Measurements from ENCODE around the gene ST14.
"Not testable (repeated sequence)": the region's sequence is repeated elsewhere in the genome, so short reads cannot be mapped to it uniquely, and the experiment has no call there.

Gene ST14

DNA sequence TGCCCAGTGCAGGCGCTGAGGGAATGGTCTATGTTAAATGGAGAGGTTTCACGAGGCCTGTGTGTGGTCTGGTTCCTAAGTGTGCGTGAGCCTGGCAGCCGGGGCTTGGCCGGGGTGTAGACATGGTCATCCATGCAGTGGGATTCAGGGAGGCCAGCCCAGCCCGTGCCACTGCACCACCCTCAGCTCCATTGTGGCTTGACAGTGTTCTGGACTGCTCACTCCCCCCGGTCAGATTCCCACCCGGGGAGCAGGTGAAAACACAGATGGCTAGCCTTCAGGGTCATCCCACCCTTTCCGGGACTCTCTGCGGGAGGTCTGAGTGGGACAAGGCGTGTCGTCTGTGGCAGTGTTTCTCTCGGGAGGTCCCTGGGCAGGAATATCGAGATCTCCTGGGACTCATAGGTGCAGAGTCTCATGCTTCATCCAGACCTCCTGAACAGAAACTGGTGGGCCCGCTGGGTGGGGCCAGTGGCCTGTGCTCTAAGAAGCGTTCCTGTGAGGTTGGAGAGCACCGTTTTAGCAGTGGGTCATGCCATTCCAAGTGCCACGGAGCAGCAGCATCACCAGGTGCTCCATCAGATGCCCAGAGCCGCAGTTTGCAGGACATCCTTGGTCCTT lies 52.3 kb downstream of the ST14 start:
- DNase-seq, result no peak

DNA sequence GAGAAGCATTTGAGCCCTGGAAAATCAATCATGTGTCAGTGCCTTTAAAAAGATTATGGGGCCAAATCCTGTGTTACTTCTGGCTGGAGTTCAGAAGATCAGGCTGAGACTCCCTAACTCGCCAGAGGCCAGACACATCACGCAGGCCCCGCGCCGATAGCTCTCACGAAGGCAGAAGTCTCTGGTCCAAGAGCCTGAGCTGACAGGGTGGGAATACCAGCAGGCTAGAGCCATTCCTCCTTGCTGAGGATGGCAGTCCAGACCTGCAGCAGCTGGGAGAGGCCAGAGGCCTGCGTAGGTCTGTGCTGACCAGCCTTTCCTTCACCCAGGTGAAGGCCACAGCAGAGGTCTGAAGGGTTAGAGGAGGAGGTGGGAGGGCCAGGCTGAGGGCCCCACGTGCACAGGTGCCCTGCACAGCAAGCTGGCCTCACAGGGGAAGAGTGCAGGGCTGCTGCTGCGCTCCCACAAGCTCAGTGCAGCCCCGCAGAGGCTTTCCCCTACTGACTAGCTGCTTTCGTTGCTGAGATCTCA lies 52.9 kb downstream of the ST14 start:
- DNase-seq, result no peak

- peak; percentile 77 for DNase-seq
Observed at GRCh38 chr11:130213143-130213978, 53.8 kb downstream of the ST14 start.

- no peak for DNase-seq
Observed at GRCh38 chr11:130213979-130214281, 54.3 kb downstream of the ST14 start.

DNA sequence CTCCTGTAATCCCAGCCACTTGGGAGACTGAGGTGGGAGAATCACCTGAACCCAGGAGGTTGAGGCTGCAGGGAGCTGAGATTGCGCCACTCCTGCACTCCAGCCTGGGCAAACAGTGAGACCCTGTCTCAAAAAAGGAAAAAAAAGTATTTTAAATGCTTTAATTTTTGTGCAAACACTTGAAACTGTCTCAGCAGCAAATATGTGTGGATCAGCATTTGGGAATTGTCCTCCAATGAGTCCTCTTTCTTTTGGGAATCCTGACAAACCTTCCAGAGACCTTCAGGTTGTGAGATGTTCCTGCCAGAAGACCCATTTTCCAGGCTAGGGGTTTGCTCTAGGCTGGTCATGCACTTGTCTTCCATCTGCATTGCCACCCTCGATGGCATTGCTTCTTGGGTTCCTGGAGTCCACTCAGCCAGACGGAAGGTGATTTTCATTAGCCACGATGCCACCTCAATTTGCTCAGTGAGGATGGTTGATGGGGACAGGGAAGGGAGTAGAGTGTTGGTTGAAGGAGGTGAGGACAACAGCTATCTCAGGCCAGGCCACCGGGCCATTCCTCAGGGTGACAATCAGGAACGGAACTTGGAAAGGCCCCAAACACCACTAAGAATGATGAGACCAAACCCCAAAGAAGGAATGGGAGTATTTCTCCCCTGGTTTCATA lies 55.4 kb downstream of the ST14 start:
- no peak for DNase-seq

DNA sequence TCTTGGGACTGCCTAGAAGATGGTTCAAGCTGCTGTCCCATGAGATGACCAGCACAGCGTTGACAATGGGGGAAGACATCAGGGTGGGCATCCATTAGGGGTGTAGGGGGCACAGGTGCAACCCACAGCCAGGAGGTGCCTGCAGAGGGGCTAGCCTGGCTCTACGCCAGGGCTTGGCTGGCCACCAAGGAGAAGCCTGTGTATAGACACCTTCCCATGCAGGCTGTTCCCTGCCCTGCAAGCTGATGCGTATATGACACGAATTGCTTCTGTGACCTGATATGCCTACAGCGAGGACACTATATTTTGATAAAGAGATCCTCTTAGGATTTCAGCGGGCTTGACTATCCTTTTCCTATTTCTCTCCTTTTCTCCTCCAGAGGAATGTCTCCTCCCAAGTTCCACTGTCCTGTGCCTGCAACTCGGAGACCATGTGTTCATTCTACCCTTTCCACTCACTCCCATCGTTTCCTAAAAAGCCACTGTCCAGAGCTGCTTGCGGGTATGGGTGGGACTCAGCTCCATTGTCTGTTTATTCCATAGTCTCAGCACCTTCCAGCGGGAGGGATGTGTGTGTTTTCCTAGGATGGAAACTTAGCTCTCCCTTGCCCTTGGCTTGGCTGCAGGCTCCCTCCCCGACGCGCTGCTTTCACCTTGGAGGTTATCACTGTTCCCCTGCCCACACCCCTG lies 56.1 kb downstream of the ST14 start:
- DNase-seq, result no peak

DNA sequence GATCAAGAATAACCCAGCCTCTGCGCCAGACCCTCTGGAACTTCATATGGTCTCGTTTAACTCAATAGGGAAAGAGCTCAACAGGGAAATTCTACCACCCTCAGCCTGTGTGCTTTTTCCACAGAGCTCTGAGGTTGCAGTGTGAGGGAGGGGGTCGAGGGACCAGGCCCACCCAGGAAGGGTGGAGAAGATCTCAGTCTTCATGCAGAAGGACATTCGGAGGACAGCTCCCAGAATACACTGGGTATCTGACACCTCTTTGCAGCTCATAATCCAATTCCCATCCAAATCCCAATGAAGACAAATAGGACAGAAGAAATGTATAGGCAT lies 56.6 kb downstream of the ST14 start:
- no peak for DNase-seq

GRCh38 chr11:130216591-130217132 lies 57.1 kb downstream of the ST14 start:
- DNase-seq, result no peak

GRCh38 chr11:130217133-130218031 lies 57.8 kb downstream of the ST14 start:
- DNase-seq, result no peak

DNA sequence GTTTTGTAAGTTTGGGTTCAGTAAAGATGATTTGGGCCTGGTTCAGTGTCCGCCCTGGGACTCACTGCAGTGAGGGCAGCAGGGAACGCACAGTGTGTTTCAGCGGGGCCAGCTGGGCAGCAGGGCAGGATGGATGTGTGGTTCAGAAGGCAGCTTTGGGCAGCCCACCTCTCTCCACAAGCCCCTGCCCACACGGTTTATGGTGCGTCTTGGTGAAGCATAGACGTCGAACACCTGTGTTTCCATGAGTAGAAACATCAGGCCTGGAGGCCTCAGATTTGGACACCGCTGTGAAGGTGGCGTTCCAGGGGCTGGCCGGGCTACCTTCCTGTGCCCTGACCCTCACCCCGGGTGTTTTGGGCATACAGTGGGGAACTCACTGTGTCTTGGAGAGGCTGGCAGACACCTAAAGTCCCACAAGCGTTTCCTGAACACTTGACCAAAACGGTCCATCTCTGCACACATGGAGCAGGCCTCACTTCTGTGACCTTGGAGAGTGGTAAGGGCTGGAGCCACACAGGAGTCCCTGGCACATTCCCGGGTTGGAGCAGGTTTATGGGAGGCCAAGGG lies 59.0 kb downstream of the ST14 start:
- no peak for DNase-seq

DNA sequence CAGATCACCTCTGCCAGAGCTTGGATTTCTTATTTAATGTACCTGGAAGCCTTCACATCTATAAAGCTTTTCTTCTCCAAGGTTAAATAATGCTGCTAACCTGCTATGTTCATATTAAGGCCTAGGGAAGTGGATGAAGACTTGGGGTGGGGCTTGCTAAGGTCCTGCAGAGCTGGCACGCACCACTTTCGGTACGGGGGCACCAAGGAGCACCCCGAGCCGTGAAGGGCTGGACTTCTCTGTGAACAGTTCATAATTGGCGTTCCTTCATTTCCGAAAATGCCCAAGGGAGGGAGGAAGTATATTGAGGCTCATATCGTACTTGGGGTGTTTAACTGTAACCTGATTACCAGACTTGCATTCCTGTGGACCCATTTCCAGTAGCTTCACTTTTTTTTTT lies 59.6 kb downstream of the ST14 start:
- no peak for DNase-seq

DNA sequence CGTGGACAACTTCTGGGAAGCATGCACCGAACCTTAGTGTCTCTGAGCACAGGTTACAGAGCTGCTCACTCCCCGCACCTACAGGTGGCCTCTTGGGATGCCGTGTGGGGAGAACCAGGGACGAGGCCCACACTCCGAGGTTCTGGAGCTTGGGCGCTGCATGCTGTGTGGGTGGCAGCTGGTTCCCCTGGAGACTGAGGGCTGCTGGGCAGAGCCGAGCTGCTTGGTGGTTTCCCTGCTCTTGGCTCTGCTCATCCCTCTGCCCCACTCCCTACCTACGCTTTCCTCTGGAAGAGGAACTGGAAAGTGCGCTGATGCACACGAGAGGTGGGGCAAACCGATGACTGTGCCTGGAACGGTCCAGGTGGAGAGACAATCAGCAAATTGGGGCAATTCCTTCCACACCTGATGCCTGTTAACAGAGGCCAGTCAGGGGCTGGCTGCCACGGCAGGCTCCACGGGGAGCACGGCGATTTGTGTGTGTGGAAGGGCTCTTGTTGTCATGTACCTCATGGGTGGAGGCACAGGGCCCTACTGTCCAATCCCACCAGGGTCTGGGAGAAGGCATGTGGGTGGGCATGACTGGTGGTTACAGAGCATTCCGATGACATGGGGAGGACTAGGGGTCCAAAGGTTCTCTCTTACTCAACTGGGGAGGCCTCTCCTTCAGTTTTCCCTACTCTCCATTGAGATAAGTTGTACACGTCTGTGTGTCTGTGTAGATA lies 60.9 kb downstream of the ST14 start:
- DNase-seq, result no peak

DNA sequence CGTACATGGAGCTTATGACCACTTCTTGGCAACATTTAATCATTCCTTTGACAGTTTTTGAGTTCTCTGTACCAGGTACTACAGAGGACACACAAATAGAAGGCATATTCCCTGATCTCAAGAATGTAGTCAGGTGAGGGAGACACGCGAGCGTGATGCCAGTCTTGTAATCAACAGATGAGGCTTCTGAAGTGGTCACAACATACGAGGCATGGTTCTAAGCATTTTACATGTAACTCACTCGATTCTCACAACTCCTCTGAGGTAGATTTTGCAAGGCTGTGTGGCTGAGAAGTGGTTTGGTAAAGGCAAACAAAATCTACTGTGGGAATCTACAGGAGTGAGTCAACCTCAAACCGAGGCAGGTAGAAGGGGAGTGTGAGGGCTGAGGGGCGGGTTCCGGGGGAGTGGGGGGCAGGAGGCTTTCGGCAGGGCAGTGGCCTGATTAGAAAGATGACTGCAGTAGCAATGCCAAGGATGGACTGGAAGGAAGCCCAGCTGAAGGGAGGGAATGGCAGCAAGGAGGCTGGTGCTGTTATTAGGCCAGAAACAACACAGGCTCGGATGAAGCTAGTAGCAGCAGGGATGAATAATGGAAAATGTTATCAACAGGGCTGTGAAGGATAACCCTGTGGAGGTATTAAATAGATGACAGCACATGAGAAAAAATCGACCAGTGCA lies 63.8 kb downstream of the ST14 start:
- no peak for DNase-seq

DNA sequence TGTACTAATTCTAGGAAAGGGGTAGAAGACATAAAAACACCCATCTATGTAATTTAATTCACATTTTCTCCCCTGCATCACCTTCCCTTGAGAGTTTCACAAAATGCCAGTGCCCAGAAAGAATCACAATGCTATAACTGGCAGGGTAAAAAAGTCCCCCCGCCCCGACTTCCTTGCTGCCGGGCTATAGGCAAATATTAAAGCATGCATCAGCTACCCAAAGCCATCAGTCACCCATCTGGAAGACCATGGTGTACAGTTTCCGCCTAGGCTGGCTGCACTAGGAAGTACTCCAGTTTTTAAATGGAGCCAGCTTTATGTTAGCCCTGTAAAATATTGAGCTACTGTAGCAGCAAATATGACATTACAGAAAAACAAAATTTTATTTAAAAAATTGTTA lies 67.8 kb downstream of the ST14 start:
- DNase-seq, result no peak

DNA sequence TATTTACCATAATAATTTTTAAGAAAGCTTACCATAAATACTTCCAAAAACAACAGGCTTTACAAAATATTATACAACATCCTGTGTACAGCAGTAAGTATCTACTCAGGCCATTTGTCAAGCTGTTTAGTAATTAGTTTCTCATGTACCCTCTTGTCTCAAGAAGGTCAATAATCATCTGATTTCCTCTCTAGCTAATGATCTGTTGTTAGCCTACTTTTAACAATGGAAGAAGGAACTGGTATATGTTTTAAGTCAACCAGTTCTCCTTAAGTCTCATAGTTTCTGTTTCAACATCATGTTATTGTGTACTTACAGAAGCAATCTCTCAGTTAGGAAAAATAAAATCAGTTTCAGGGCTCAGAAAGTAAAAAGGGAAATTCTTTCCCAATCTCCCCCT lies 73.9 kb downstream of the ST14 start:
- not testable (repeated sequence) for DNase-seq

- not testable (repeated sequence) for DNase-seq
Observed at GRCh38 chr11:130233888-130234287, 74.3 kb downstream of the ST14 start.

DNA sequence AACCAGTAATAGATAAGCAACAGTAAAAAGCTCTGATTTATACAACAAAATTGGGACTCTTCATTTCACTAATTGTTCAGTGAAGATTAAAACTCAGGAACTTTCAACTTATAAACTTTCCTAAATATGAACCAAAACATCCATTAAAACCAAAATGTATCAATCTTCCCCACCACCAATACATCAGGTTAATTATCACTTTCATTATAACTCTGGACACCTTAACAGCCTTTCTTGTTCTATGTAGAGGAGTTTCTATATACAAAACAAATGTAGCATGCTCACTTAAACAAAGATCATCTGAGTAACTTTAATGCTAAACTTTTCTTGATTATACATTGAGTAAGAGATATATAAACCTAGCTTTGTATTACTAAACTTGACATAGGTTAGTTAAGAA lies 74.7 kb downstream of the ST14 start:
- DNase-seq, result no peak

- DNase-seq, result no peak
Observed at GRCh38 chr11:130237282-130238006, 77.9 kb downstream of the ST14 start.

DNA sequence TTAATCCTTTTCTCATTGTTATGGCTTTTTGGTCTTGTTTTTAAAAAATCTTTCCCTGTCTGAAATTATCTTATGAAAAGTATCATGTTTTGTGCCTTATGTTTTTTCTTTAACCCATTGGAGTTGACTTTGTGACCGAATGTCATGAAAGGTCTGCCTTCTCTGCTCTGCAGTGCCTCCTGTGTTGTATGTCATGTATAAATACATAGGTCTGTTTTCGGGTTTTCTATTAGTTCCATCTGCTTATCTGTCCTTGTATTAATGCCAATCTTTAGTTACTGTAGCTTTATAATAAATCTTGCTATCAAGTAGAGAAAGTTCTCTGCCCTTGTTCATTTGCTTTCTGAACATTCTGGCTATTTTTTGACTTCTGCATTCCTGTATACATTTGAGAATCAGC lies 82.1 kb downstream of the ST14 start:
- DNase-seq, result no peak

DNA sequence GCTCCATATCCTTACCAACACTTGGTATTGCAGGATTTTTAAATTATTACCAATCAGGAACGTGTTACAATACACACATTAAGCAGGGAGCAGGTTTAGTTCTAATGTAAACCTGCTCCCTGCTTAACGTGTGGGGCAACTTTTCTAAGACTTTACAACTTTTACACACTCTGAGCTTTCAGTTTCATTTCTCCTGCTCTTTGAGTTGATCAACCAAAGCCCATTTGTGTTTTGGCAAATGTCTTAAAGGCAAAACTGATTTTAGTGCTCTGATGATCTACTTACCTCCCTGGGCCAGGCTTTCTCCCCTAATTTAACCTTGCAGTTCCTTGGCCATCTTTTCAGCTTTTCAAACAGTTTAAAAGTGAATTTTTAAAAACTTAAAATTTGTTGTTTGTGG lies 84.2 kb downstream of the ST14 start:
- DNase-seq, result no peak

All from stimulated activated CD4-positive, alpha-beta T cell treated with anti-CD3 and anti-CD28 coated beads, Interleukin-4, amount 100 ng/mL, for 1 hour (primary cell).